HepG2 (cell line): ENCODE results near the gene FSCN2. TPM values are rescaled to one million over a fixed set of nuclear protein-coding genes. Genes with fewer than 3 reads are reported as not detected.

Experiments
- DDIT3 ChIP-seq: sonication (generic); formaldehyde crosslinking; IDR thresholded peaks from 2 replicates; pipeline ENCODE4 v1.4.0; 2020; ENCODE audit warnings: mild to moderate bottlenecking, missing genetic modification reagents
- EEA1 ChIP-seq: sonication (generic); formaldehyde crosslinking; IDR thresholded peaks from 2 replicates; pipeline ENCODE4 v1.5.1; 2020; ENCODE audit warnings: mild to moderate bottlenecking, missing genetic modification reagents, borderline replicate concordance
- ELF4 ChIP-seq: sonication (generic); formaldehyde crosslinking; IDR thresholded peaks from 2 replicates; pipeline ENCODE4 v1.5.0; 2020; ENCODE audit warnings: missing genetic modification reagents, mild to moderate bottlenecking, moderate library complexity, borderline replicate concordance
- HMGXB3 ChIP-seq: sonication (generic); formaldehyde crosslinking; IDR thresholded peaks from 2 replicates; pipeline ENCODE4 v1.4.0; 2020; ENCODE audit warnings: missing genetic modification reagents, borderline replicate concordance
- ISL2 ChIP-seq: sonication (generic); formaldehyde crosslinking; IDR thresholded peaks from 2 replicates; pipeline ENCODE4 v1.5.0; 2020; ENCODE audit warnings: missing genetic modification reagents
- KDM3A ChIP-seq: IDR thresholded peaks from 2 replicates; pipeline ENCODE4 v1.6.1; 2018; ENCODE audit warnings: low read depth, missing compliant biosample characterization
- NCOA2 ChIP-seq: sonication (generic); formaldehyde crosslinking; IDR thresholded peaks from 2 replicates; pipeline ENCODE4 v1.8.0; 2022; ENCODE audit warnings: inconsistent platforms
- NPAS2 ChIP-seq: sonication (generic); formaldehyde crosslinking; IDR thresholded peaks from 2 replicates; pipeline ENCODE4 v1.8.0; 2022; ENCODE audit warnings: mild to moderate bottlenecking, missing genetic modification reagents, borderline replicate concordance
- PBX2 ChIP-seq: IDR thresholded peaks from 2 replicates; pipeline ENCODE4 v1.6.1; 2016; ENCODE audit warnings: control low read depth
- RAD21 ChIP-seq: fragments of 450-650 bp; formaldehyde crosslinking; IDR thresholded peaks from 2 replicates; pipeline ENCODE4 v1.5.0; 2020; ENCODE audit warnings: mild to moderate bottlenecking
- SMYD3 ChIP-seq: sonication (generic); formaldehyde crosslinking; IDR thresholded peaks from 2 replicates; pipeline ENCODE4 v1.8.1; 2023; ENCODE audit warnings: mild to moderate bottlenecking, missing genetic modification reagents
- SPEN ChIP-seq: sonication (generic); formaldehyde crosslinking; IDR thresholded peaks from 2 replicates; pipeline ENCODE4 v1.5.1; 2020; ENCODE audit warnings: low read depth, mild to moderate bottlenecking, missing genetic modification reagents
- TIGD3 ChIP-seq: sonication (generic); formaldehyde crosslinking; IDR thresholded peaks from 2 replicates; pipeline ENCODE4 v1.5.1; 2020; ENCODE audit warnings: mild to moderate bottlenecking, missing genetic modification reagents, borderline replicate concordance
- U2AF1 ChIP-seq: fragments of 200-400 bp; formaldehyde crosslinking; optimal IDR thresholded peaks from 2 replicates; pipeline ENCODE3; 2017; ENCODE audit warnings: mild to moderate bottlenecking, low read depth, low read length
- ZBTB34 ChIP-seq: sonication (generic); formaldehyde crosslinking; IDR thresholded peaks from 2 replicates; pipeline ENCODE4 v1.8.0; 2022; ENCODE audit warnings: mild to moderate bottlenecking, missing genetic modification reagents
- ZMAT5 ChIP-seq: sonication (generic); formaldehyde crosslinking; IDR thresholded peaks from 2 replicates; pipeline ENCODE4 v1.5.0; 2020; ENCODE audit warnings: mild to moderate bottlenecking, low read depth, missing genetic modification reagents, borderline replicate concordance
- ZNF737 ChIP-seq: sonication (generic); formaldehyde crosslinking; IDR thresholded peaks from 2 replicates; pipeline ENCODE4 v1.5.0; 2020; ENCODE audit warnings: missing genetic modification reagents, mild to moderate bottlenecking, borderline replicate concordance
- polyA plus RNA-seq, 8 experiments: library from polyadenylated mRNA; depleted of rRNA in 3 of 8; stranded (reverse) in 7 of 8; unstranded in 1 of 8; fragments of >200 nt; fragmentation: Illumina TruSeq in 4 of 8; extraction: Trizol in 4 of 8; gene quantifications; 2 replicates each; pipeline versions ENCODE4 v1.2.1 to v1.2.3, GENCODE V29; 2011 to 2016; ENCODE audit warnings: low read depth in 4 of 8, missing spikeins in 1 of 8, mixed read lengths in 1 of 8; ENCODE audit not compliant: insufficient read depth in 1 of 8
- total RNA-seq, 5 experiments: library from RNA; depleted of rRNA; stranded (reverse); fragments of >200 nt; fragmentation: Illumina TruSeq; extraction: Trizol; gene quantifications; 2 replicates each; pipeline ENCODE4 v1.2.3, GENCODE V29; 2016; ENCODE audit warnings: low read depth in 1 of 5
- TF ChIP-seq, protein P1 (sequence below): sonication (generic); formaldehyde crosslinking; IDR thresholded peaks from 2 replicates; pipeline ENCODE4 v1.8.0; 2022; ENCODE audit warnings: missing genetic modification reagents, mild to moderate bottlenecking, inconsistent platforms, borderline replicate concordance

The FSCN2 gene
- total and polyA plus RNA-seq, 2 of the 13 experiments (the other 11 are each of a cell fraction or from before 2014, with no cell fraction given), result 0.09 TPM; not detected in 1

DNA sequence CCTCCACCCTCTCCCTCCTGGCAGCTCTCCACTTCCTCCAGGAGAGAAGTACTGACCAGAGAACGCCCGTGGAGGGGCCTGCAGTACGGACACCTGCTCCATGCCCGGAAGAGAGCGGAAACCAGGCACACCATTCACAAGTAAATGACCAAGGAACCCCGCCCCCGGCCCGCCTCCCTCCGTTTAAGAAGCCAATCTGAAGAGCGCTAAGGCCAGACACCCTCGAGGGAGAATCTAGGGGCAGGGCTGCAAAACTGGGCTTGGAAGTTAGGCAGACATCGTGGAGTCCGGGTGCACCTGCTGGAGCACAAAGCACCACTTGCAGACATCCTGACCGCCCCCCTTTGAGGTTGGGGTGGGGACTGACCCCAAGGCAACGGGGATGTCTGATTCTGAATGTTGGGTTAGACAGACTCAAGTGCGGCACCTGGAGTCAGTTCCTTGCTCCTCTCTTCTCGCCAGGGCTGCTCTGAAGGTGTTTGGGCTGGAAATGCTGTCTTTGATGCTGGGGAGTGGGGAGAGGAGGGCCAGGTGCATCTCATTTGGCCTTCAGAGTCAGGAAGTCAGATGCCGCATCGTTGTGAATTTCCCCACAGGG, 24.9 kb downstream of the FSCN2 start (continued):
- TF ChIP-seq HMGXB3 (CRISPR knock-in tag), result no peak
- no peak for TF ChIP-seq NCOA2 (CRISPR knock-in tag)
- TF ChIP-seq ZNF737 (CRISPR knock-in tag), result no peak
- TF ChIP-seq RAD21, result no peak
- TF ChIP-seq SMYD3, result no peak
- TF ChIP-seq SPEN (CRISPR knock-in tag), result no peak
- TF ChIP-seq U2AF1, result no peak
- no peak for TF ChIP-seq KDM3A
- no peak; the same call in 1 of the 2 replicates for TF ChIP-seq ZBTB34 (CRISPR knock-in tag)
- TF ChIP-seq TIGD3 (CRISPR knock-in tag), result no peak
- no peak for TF ChIP-seq DDIT3 (CRISPR knock-in tag)
- TF ChIP-seq NPAS2 (CRISPR knock-in tag), result no peak
- TF ChIP-seq PBX2 (CRISPR knock-in tag), result no peak
- 0 out of 2 replicates have a peak, but pooled peaks have one; percentile 62 for TF ChIP-seq ELF4 (CRISPR knock-in tag)
- TF ChIP-seq ZMAT5 (CRISPR knock-in tag), result no peak
- TF ChIP-seq EEA1 (CRISPR knock-in tag), result no peak
- TF ChIP-seq, protein P1, sequence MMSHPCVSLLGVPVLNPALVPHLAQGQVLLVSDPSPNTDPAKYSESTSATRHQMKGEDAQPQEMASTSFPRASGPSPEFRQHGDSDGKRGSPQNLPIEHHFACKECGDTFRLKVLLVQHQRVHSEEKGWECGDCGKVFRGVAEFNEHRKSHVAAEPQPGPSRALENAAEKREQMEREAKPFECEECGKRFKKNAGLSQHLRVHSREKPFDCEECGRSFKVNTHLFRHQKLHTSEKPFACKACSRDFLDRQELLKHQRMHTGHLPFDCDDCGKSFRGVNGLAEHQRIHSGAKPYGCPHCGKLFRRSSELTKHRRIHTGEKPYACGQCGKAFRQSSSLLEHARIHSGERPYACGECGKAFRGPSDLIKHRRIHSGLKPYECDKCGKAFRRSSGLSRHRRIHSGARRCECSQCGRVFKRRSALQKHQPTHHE (CRISPR knock-in tag), result no peak
- TF ChIP-seq ISL2 (CRISPR knock-in tag), result 0 out of 2 replicates have a peak, but pooled peaks have one; percentile 10
